GM12878 (cell line): ENCODE data around the gene DRD2. TPM values are rescaled to one million over a fixed set of nuclear protein-coding genes. Genes with fewer than 3 reads are reported as not detected.

ENCODE experiments used
- ATAC-seq: fragments of 200-7000 bp; cut with Tn5 transposase; 3 replicates; pipeline ENCODE4 v1.9.1; 2020; ENCODE audit warnings: mild to moderate bottlenecking, moderate library complexity
- BruUV-seq: library from RNA; stranded (reverse); fragments of 400-500 nt; replicated peaks from 2 replicates; lab custom pipeline; 2021; lab: Mats Ljungman, UMichigan
- CTCF ChIA-PET: fragments of 300-600 bp; sonication (Branson Sonifier 250); formaldehyde crosslinking; extraction: SDS; loops from one replicate; lab custom pipeline; 2021; ENCODE audit warnings: inconsistent platforms; lab: Yijun Ruan, JAX
- POLR2A ChIA-PET: fragments of 350-600 bp; formaldehyde crosslinking; extraction: SDS; loops from one replicate; lab custom pipeline; 2021; ENCODE audit warnings: inconsistent platforms; lab: Charles Lee
- RAD21 ChIA-PET: fragments of 300-600 bp; sonication (Branson Sonifier 250); formaldehyde crosslinking; loops from one replicate; lab custom pipeline; 2023; ENCODE audit warnings: antibody characterized with exemption; ENCODE audit not compliant: unreplicated experiment; lab: Charles Lee
- SMC1A ChIA-PET: fragments of 300-600 bp; sonication (Branson Sonifier 250); formaldehyde crosslinking; loops from one replicate; lab custom pipeline; 2023; ENCODE audit not compliant: unreplicated experiment, uncharacterized antibody; lab: Charles Lee
- DNase-seq: peaks from one replicate; pipeline ENCODE4 v3.0.0-alpha.2; 2011; ENCODE audit warnings: low read depth, low spot score
- FAIRE-seq: peaks from 3 replicates; lab custom pipeline; 2011; peaks lifted over from hg19 to GRCh38; lab: Jason Lieb, UNC
- H2AFZ ChIP-seq: 2 replicates; pipeline ENCODE4 v1.6.0; 2011; ENCODE audit warnings: low read depth, low read length, control low read depth; ENCODE audit not compliant: control insufficient read depth
- H3K27ac ChIP-seq: 2 replicates; pipeline ENCODE4 v1.5.1; 2011; ENCODE audit warnings: control low read depth; ENCODE audit not compliant: control insufficient read depth, insufficient read depth
- H3K27me3 ChIP-seq, 2 experiments: replicated peaks in 1 of 2; 2 replicates each; pipeline versions ENCODE4 v1.6.0 to v1.6.1; 2011; ENCODE audit warnings: low read length in 1 of 2; ENCODE audit not compliant: control insufficient read depth in 2 of 2, insufficient read depth in 2 of 2
- H3K36me3 ChIP-seq, 2 experiments: 2 replicates each; pipeline ENCODE4 v1.5.1; 2011; ENCODE audit warnings: low read length in 1 of 2; ENCODE audit not compliant: control insufficient read depth in 2 of 2, insufficient read depth in 2 of 2
- H3K4me1 ChIP-seq: 2 replicates; pipeline ENCODE4 v1.6.1; 2011; ENCODE audit warnings: mild to moderate bottlenecking, low read length, moderate library complexity, mixed read lengths; ENCODE audit not compliant: control insufficient read depth, insufficient read depth
- H3K4me2 ChIP-seq: 2 replicates; pipeline ENCODE4 v1.6.0; 2011; ENCODE audit warnings: control low read depth; ENCODE audit not compliant: control insufficient read depth, insufficient read depth
- H3K4me3 ChIP-seq: fragments of 200-600 bp; sonication (generic); 2 replicates; pipeline ENCODE4 v1.5.1; 2016
- H3K79me2 ChIP-seq: 2 replicates; pipeline ENCODE4 v1.6.0; 2011; ENCODE audit warnings: low read length; ENCODE audit not compliant: control insufficient read depth, insufficient read depth
- H3K9ac ChIP-seq: 2 replicates; pipeline ENCODE4 v1.8.0; 2011; ENCODE audit warnings: low read length, control low read depth, mixed read lengths; ENCODE audit not compliant: control insufficient read depth, insufficient read depth
- H3K9me3 ChIP-seq: replicated peaks from 3 replicates; pipeline ENCODE4 v1.5.1; 2011; ENCODE audit warnings: mild to moderate bottlenecking, low read length; ENCODE audit not compliant: control insufficient read depth, insufficient read depth
- H4K20me1 ChIP-seq: 2 replicates; pipeline ENCODE4 v1.6.0; 2011; ENCODE audit not compliant: control insufficient read depth, insufficient read depth
- ATF3 ChIP-seq: IDR thresholded peaks from 2 replicates; pipeline ENCODE4 v1.6.1; 2011; ENCODE audit warnings: low read depth, mild to moderate bottlenecking, low read length, moderate library complexity, borderline replicate concordance; ENCODE audit errors: extremely low read depth
- BACH1 ChIP-seq: fragments of 450-650 bp; IDR thresholded peaks from 2 replicates; pipeline ENCODE4 v1.6.1; 2017; ENCODE audit warnings: mild to moderate bottlenecking, borderline replicate concordance
- BCL11A ChIP-seq: IDR thresholded peaks from 2 replicates; pipeline ENCODE4 v1.6.1; 2011; ENCODE audit warnings: low read depth, low read length
- CHD2 ChIP-seq: IDR thresholded peaks from 2 replicates; pipeline ENCODE4 v1.6.1; 2011; ENCODE audit warnings: low read depth, low read length, improper control_type of control experiment, borderline replicate concordance
- ESRRA ChIP-seq: IDR thresholded peaks from 2 replicates; pipeline ENCODE4 v1.6.1; 2012; ENCODE audit warnings: mild to moderate bottlenecking, low read length, improper control_type of control experiment
- FOXM1 ChIP-seq: IDR thresholded peaks from 2 replicates; pipeline ENCODE4 v1.6.1; 2012; ENCODE audit warnings: low read depth, mild to moderate bottlenecking, inconsistent platforms, low read length, moderate library complexity
- NR2C1 ChIP-seq: fragments of 450-650 bp; IDR thresholded peaks from 2 replicates; pipeline ENCODE4 v1.6.1; 2017; ENCODE audit warnings: antibody characterized with exemption, mild to moderate bottlenecking, moderate library complexity
- RELA ChIP-seq: fragments of 450-650 bp; IDR thresholded peaks from 2 replicates; pipeline ENCODE4 v1.8.0; 2014; ENCODE audit warnings: borderline replicate concordance; ENCODE audit not compliant: partially characterized antibody
- RELB ChIP-seq: fragments of 450-650 bp; IDR thresholded peaks from 2 replicates; pipeline ENCODE4 v1.6.1; 2017; ENCODE audit warnings: low read depth, mild to moderate bottlenecking, moderate library complexity
- WRNIP1 ChIP-seq: IDR thresholded peaks from 2 replicates; pipeline ENCODE4 v1.6.1; 2011; ENCODE audit warnings: low read depth, low read length, improper control_type of control experiment, borderline replicate concordance
- WGBS: methylation state at CpG from one replicate; pipeline ENCODE4 v1.1.6; 2016; ENCODE audit warnings: low lambda C conversion rate; ENCODE audit not compliant: insufficient replicate concordance, insufficient coverage; ENCODE audit errors: missing lambda C conversion rate; 5-methylcytosine and 5-hydroxymethylcytosine counted together
- in situ Hi-C: fragments of 300-500 bp; cut with MboI; formaldehyde crosslinking; loops from 9 replicates; pipeline ENCODE4 v1.14.3; 2018; ENCODE audit warnings: mixed read lengths
- intact Hi-C: fragments of 100-400 bp; cut with micrococcal nuclease; formaldehyde crosslinking; loops from one replicate; pipeline ENCODE4 v1.14.2; 2022; ENCODE audit not compliant: unreplicated experiment
- polyA plus RNA-seq, 11 experiments: library from polyadenylated mRNA; depleted of rRNA in 4 of 11; unstranded in 6 of 11; stranded (reverse) in 5 of 11; fragments of >200 nt; fragmentation: Nextera tagmentation in 4 of 11; fragmentation: Illumina TruSeq in 1 of 11; extraction: Ambion mirVana in 4 of 11; extraction: Trizol in 1 of 11; gene quantifications; 1 replicate in 1 of 11; 2 replicates in 10 of 11; pipeline versions ENCODE4 v1.2.1 to v1.2.3, GENCODE V29; 2011 to 2016; ENCODE audit warnings: inconsistent platforms in 2 of 11, missing spikeins in 2 of 11, low read depth in 1 of 11
- total RNA-seq, 4 experiments: library from RNA; depleted of rRNA in 3 of 4; stranded (reverse); fragments of >200 nt in 3 of 4; fragmentation: Illumina TruSeq in 1 of 4; extraction: Trizol in 1 of 4; gene quantifications; 2 replicates each; pipeline versions ENCODE4 v1.2.1 to v1.2.3, GENCODE V29; 2013 to 2021
- TF ChIP-seq, protein P1 (sequence below): fragments of 450-650 bp; formaldehyde crosslinking; IDR thresholded peaks from 2 replicates; pipeline ENCODE4 v1.4.0; 2020; ENCODE audit warnings: mild to moderate bottlenecking, moderate library complexity

The DRD2 gene
- total and polyA plus RNA-seq, 10 of the 15 experiments (the other 5 are each of a cell fraction or from before 2014, with no cell fraction given): not detected

- TF ChIP-seq, protein P1, sequence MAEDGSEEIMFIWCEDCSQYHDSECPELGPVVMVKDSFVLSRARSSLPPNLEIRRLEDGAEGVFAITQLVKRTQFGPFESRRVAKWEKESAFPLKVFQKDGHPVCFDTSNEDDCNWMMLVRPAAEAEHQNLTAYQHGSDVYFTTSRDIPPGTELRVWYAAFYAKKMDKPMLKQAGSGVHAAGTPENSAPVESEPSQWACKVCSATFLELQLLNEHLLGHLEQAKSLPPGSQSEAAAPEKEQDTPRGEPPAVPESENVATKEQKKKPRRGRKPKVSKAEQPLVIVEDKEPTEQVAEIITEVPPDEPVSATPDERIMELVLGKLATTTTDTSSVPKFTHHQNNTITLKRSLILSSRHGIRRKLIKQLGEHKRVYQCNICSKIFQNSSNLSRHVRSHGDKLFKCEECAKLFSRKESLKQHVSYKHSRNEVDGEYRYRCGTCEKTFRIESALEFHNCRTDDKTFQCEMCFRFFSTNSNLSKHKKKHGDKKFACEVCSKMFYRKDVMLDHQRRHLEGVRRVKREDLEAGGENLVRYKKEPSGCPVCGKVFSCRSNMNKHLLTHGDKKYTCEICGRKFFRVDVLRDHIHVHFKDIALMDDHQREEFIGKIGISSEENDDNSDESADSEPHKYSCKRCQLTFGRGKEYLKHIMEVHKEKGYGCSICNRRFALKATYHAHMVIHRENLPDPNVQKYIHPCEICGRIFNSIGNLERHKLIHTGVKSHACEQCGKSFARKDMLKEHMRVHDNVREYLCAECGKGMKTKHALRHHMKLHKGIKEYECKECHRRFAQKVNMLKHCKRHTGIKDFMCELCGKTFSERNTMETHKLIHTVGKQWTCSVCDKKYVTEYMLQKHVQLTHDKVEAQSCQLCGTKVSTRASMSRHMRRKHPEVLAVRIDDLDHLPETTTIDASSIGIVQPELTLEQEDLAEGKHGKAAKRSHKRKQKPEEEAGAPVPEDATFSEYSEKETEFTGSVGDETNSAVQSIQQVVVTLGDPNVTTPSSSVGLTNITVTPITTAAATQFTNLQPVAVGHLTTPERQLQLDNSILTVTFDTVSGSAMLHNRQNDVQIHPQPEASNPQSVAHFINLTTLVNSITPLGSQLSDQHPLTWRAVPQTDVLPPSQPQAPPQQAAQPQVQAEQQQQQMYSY (CRISPR knock-in tag): no peak
- no peak for TF ChIP-seq WRNIP1
- no peak for TF ChIP-seq RELB
- no peak for TF ChIP-seq BACH1
Observed at GRCh38 chr11:113405724-113406478, 69.3 kb downstream of the DRD2 start (continued).

GRCh38 chr11:113404859-113405430, 70.3 kb downstream of the DRD2 start:
- Histone ChIP-seq H3K27me3 (peaks cover 0 to 3% of the 10 kb centered on the region in 2 experiments; a peak in 1 of 4 replicates), H3K4me3 (no peak overlapping the region), H3K27ac (no peak overlapping the region), H3K36me3 (no peaks in the 10 kb centered on the region), H3K4me1 (no peaks in the 10 kb centered on the region), H3K79me2 (no peaks in the 10 kb centered on the region), H3K9ac (no peak overlapping the region), H4K20me1 (no peaks in the 10 kb centered on the region; the same call in 1 of the 2 replicates), H3K4me2 (no peak overlapping the region), H3K9me3 (no peaks in the 10 kb centered on the region), H2AFZ (no peak overlapping the region)
- WGBS: 19% methylated on average over 6 of the region's 7 CpGs
- ChIA-PET RAD21 (no interaction called here), CTCF (no interaction called here), POLR2A (no interaction called here), SMC1A (interaction anchor here (0.6 kb wide), 1 partner anchor 53 kb away, joined by 3 read pairs; no protein-coding TSS in a partner anchor)
- in situ Hi-C loops: no loop called here
- no TSS peak for BruUV-seq
- DNase-seq (no peak), FAIRE-seq (no peak), ATAC-seq (no peak)
- intact Hi-C loops: no loop called here
- TF ChIP-seq NR2C1: no peak
- no peak for TF ChIP-seq BCL11A
- TF ChIP-seq RELA: no peak
- TF ChIP-seq ATF3: no peak
- TF ChIP-seq, protein P1 (CRISPR knock-in tag): no peak
- no peak for TF ChIP-seq FOXM1
- TF ChIP-seq CHD2: no peak
- no peak for TF ChIP-seq ESRRA
